ENCODE results near the gene INS. TPM values are rescaled to one million over a fixed set of nuclear protein-coding genes. Genes with fewer than 3 reads are reported as not detected.

INS gene
- polyA plus RNA-seq (ENCODE audit: insufficient read length in 3 of 3) = not detected
- long read RNA-seq, donor 1 = 0 reads
- long read RNA-seq, donor 2 = 0 reads
- long read RNA-seq, donor 3 = 0 reads
- long read RNA-seq, donor 4 = 0 reads
- long read RNA-seq, donor 5 = 0 reads
- long read RNA-seq, donor 6 = 0 reads
- long read RNA-seq, donor 7 = 0 reads
- long read RNA-seq, donor 8 = 0 reads
- long read RNA-seq, donor 9 = 0 reads
- long read RNA-seq, donor 10 = 0 reads
- long read RNA-seq, donor 11, partial matches to known transcripts = 0 of 2 reads
- long read RNA-seq, donor 11, other reads (novel, unspliced or antisense) = 0 of 2 reads
- long read RNA-seq, donor 12 = 0 reads
- long read RNA-seq, donor 13 = 0 reads
- long read RNA-seq, donor 14 = 0 reads
- long read RNA-seq, donor 15 = 0 reads
- long read RNA-seq, donor 16 = 0 reads

DNA sequence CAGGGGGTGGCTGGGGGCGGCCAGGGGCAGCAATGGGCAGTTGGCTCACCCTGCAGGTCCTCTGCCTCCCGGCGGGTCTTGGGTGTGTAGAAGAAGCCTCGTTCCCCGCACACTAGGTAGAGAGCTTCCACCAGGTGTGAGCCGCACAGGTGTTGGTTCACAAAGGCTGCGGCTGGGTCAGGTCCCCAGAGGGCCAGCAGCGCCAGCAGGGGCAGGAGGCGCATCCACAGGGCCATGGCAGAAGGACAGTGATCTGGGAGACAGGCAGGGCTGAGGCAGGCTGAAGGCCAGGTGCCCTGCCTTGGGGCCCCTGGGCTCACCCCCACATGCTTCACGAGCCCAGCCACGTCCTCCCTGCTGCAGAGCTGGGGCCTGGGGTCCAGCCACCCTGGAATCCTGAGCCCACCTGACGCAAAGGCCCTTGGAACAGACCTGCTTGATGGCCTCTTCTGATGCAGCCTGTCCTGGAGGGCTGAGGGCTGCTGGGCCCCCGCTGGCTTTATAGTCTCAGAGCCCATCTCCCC lies at the start of gene INS:
Gene INS, minus strand, starts transcription at position 474 of the 524 bp plus-strand sequence. Its CDS starts 238 bp downstream, at position 236.
- no peak for DNase-seq (ENCODE audit: extremely low read depth in 1 of 11, low read depth in 9 of 11, low spot score in 4 of 11)

DNA sequence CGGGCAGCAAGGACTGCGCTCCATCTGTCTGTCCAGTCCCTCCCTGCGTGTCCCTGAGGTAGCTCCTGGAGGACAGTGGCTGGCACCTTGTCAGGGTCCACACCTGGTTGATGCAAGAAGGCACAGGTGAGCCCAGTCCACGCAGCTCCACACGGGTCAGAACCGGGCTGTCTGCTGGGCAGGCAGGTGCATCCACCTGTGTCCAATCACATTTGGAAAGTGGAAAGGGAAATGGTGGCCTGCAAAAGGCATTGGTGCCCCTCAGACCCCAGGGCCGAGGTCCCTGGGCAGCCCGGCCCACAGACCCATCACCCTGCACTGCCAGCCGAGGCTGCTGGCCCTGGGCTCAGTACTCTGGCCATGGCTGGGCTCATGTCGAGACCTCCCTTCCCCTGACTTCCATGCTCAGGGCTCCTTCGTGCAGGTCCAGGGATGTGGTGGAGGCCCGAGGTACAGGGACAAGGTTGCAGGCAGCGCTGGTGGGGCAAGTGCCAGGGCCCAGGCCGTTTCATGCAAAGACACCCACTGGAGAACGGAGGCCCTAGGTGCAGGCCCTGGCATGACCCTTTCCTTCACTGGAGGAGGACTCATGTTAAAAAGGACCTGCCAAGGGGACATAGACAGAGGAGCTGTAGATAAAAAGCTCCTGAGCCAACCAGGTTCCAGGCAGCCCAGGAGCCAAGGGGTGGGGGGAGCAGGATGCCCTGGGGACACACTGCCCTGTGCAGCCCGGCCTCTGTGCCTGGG lies 49.5 kb upstream of the INS start:
- DNase-seq (ENCODE audit: extremely low read depth in 1 of 11, low read depth in 9 of 11, low spot score in 4 of 11) = no peak

DNA sequence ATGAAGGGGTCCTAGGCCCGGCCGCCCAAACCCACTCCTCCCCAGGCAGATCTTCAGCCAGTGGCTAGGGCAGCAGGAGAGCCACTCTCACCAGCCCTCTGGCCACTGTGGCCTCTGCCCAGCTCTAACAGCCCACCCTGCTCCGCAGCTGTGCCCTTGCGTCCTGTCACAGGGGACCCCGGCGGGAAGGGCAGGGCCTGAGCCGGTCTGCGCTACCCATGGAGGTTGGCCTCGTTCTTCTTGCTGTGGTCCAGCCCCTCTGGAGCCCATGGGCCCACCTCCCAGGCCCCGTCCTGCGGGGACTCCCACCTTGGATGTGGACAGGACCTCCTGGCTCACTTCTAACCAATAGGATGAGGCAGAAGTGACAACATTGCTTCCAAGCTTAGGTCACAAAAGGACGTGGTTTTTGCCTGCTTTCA lies 48.9 kb upstream of the INS start:
- DNase-seq (ENCODE audit: extremely low read depth in 1 of 11, low read depth in 9 of 11, low spot score in 4 of 11) = no peak

- no peak for DNase-seq (ENCODE audit: extremely low read depth in 1 of 11, low read depth in 9 of 11, low spot score in 4 of 11)
Measured at GRCh38 chr11:2209370-2209801, 48.4 kb upstream of the INS start.

- DNase-seq (ENCODE audit: extremely low read depth in 1 of 11, low read depth in 9 of 11, low spot score in 4 of 11) = no peak
Measured at GRCh38 chr11:2208691-2209369, 47.8 kb upstream of the INS start.

- DNase-seq (ENCODE audit: extremely low read depth in 1 of 11, low read depth in 9 of 11, low spot score in 4 of 11) = no peak
Measured at GRCh38 chr11:2207773-2208621, 47.0 kb upstream of the INS start.

DNA sequence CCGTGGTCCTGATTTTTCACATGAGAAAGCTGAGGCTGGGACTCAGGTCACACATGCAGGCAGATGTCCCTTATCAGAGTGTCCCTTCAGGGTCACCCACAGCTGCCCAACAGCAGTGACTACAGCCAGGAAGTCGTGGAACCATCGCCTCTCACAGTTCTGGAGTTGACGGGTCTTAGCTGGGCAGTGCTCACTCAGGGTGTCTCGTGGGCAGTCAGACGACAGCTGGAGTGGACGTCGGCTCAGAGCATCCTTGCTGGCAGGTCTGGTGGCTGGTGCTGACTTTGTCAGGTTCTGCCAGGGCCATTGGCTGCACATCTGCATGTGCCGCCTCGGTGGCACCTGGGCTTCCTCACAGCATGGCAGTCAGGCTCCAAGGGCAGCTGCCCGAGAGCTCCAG lies 46.2 kb upstream of the INS start:
- DNase-seq (ENCODE audit: extremely low read depth in 1 of 11, low read depth in 9 of 11, low spot score in 4 of 11) = no peak

- no peak for DNase-seq (ENCODE audit: extremely low read depth in 1 of 11, low read depth in 9 of 11, low spot score in 4 of 11)
Measured at GRCh38 chr11:2205981-2206690, 45.1 kb upstream of the INS start.

DNA sequence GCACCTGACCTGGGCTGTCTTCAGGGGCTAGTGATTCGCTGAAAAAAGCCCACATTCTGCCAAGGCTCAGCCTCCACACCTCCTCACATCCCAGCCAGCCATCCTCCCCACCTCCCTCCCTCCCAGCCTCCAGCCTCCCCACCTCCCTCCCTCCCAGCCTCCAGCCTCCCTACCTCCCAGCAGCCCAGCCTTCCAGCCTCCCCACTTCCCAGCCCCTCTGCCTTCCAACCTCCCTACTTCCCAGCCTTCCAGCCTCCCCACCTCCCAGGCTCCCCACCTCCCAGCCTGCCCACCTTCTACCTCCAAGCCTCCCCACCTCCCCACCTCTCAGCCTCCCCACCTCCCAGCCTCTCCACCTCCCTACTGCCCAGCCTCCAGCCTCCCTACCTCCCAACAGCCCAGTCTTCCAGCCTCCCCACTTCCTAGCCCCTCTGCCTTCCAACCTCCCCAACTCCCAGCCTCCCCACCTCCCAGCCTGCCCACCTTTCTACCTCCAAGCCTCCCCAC lies 44.3 kb upstream of the INS start:
- DNase-seq (ENCODE audit: extremely low read depth in 1 of 11, low read depth in 9 of 11, low spot score in 4 of 11) = no peak

- no peak for DNase-seq (ENCODE audit: extremely low read depth in 1 of 11, low read depth in 9 of 11, low spot score in 4 of 11)
Measured at GRCh38 chr11:2204361-2205213, 43.6 kb upstream of the INS start.

DNA sequence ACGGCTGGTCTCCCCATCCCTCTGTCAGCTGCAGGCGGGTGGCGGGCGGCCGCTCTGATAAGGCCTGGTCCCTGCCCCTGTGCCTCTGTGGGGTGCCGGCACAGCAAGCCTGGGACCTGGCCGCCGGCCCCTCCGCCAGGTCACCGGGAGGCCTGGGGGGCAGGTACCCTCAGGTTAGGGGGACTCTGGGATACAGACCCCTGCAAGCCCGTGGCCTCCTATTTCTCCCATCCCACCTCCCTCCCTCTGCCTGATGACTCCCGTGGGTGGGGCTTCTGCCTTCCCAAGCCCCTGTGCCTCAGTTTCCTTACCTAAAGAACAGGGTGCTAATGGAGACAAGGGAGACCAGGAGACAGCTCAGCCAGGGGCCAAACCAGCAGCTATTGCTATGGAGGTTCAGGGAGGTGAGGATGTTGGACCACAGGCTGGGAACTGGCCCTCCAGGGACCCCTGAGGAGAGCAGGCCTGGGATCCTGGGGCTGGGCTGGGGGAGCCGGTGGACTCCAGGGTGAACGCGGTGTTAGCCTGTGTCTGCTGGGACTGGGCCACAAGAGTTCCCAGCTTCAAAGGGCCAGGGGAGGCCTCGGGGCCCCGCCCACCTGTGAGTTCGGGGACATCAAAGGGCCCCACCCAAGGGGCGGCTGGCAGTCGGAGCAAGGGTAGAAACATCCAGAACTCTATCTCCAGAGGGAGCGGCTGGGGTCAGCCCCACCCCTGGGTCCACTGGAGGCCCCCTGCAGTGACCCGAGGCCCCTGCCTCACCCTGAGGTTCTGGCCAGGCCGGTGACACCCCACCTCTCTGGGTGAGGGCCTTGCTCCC lies 42.6 kb upstream of the INS start:
- DNase-seq (ENCODE audit: extremely low read depth in 1 of 11, low read depth in 9 of 11, low spot score in 4 of 11) = no peak

- DNase-seq (ENCODE audit: extremely low read depth in 1 of 11, low read depth in 9 of 11, low spot score in 4 of 11) = no peak
Measured at GRCh38 chr11:2202900-2203439, 42.0 kb upstream of the INS start.

GRCh38 chr11:2202071-2202899 lies 41.3 kb upstream of the INS start:
- peak in 6 of 11 donors; percentile 48 to 78 (median 54) for DNase-seq (ENCODE audit: extremely low read depth in 1 of 11, low read depth in 9 of 11, low spot score in 4 of 11)

DNA sequence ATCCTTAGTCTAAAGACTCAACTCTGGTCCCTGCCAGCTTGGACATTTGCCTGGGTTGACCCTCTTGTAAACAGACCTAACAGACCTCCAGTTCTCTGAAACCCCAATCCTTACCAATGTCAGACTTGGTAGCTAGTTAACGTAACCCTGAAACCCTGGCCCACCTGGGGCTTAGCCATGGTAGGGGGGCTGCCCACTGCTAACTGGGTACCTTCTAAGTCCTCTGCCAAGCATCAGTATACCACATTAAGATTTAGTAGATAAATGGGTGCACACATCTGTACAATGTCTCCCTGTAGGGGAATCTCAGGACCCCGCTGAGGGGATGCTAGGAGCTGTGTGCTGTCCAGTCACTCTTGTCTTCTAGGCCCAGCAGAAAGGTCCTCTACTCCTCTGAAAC lies 40.5 kb upstream of the INS start:
- DNase-seq (ENCODE audit: extremely low read depth in 1 of 11, low read depth in 9 of 11, low spot score in 4 of 11) = no peak

DNA sequence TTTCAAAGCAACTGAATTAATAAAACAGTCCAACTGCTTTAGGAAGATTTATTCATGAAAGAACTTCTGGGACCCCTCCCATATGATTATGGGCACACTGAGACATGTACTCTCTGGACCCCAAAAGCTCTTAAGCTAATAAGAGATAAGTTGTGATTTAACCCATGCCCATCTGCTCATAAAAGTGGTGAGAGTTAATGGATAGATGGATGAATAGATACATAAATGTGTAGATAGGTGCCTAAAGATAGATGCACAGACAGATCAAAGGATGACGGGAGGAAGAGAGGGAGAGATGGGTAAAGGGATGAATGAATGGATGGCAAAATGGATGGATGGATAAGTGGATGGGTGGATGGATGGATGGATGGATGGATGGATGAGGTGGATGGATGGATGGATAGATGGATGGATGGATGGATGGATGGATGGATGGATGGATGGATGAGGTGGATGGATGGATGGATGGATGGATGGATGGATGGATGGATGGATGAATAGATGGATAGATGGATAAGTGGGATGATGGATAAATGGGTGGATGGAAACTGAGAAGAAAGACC lies 40.0 kb upstream of the INS start:
- DNase-seq (ENCODE audit: extremely low read depth in 1 of 11, low read depth in 9 of 11, low spot score in 4 of 11) = no peak
